Hepatic stellate cell (primary cell): ENCODE results near the gene SLC25A6.
"Not testable (repeated sequence)": the region's sequence is repeated elsewhere in the genome, so short reads cannot be mapped to it uniquely, and the experiment has no call there.

Source experiments
- DNase-seq: peaks from one replicate; pipeline ENCODE4 v3.0.0; 2011; ENCODE audit warnings: low spot score

Gene SLC25A6

DNA sequence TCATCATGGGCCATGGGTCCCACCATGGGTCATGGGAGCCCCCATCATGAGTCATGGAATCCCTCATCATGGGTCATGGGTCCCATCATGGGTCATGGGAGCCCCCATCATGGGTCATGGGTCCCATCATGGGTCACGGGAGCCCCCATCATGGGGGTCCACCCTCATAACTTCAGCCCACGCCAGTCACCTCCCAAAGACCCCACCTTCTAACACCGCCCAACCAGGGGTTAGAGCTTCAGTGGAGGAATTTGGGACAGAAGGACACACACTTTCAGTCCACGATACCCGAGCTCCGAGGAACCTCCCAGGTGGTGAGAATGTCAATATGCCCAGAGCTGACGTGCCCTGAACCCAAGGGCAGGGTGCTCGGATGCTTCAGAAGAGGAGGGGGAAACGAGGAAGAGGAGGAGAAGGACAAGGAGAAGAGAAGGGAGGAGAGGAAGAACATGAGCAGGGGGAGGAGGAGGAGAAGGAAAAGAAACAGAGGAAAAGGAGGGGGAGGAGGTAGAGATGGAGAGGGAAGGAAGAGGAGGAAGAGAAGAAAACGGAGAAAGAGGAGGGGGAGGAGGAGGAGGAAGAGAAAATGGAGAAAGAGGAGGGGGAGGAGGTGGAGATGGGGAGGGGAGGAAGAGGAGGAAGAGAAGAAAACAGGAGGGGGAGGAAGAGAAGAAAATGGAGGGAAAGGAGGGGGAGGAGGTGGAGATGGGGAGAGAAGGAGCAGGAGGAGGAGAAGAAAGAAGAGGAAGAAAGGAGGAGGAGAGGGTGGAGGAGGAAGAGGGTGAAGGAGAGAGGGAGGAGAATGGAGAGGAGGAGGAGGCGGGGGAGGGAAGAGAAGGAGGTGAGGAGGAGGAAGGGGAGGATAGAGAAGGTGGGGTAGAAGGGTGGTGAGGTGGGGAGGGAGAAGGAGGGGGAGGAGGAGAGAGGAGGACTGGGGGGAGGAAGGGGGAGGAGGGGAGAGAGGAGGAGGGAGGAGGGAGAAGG lies 37.6 kb downstream of the SLC25A6 start:
- DNase-seq: no peak

DNA sequence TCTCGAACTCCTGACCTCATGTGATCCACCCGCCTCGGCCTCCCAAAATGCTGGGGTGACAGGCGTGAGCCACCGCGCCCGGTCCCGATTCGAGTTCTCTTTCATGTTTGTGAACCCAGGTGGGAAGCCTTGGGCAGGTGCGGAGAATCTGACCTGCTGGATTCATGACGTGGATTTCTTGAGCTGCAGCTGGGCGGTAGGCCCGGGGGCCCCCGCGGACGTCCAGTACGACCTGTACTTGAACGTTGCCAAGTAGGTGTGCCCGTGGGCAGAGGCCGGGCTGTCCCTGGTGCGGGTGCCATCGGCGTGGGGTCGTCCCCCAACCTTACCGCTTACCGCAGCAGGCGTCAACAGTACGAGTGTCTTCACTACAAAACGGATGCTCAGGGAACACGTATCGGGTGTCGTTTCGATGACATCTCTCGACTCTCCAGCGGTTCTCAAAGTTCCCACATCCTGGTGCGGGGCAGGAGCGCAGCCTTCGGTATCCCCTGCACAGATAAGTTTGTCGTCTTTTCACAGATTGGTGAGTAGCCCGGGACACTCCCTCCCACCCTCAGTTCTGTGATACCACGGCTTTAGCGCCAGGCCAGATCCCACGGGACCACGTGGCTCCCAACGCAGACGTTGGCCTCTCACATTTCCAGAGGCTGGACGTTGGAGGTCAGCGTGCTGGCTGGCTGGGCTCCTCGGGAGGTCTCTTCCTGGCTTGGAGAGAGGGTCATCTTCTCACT lies 39.8 kb downstream of the SLC25A6 start:
- DNase-seq: no peak

DNA sequence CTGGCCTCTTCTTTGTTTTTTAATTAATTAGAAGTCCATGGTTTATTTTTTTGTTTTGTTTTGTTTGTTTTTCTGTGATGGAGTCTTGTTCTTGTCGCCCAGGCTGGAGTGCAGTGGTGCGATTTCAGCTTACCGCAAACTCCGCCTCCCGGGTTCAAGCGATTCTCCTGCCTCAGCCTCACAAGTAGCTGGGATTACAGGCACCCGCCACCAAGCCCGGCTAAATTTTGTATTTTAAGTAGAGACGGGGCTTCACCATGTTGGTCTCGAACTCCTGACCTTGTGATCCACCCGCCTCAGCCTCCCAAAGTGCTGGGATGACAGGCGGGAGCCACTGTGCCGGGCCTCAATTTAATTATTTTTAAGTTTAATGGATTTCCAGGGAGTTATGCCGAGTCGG lies 42.3 kb downstream of the SLC25A6 start:
- DNase-seq: not testable (repeated sequence)

DNA sequence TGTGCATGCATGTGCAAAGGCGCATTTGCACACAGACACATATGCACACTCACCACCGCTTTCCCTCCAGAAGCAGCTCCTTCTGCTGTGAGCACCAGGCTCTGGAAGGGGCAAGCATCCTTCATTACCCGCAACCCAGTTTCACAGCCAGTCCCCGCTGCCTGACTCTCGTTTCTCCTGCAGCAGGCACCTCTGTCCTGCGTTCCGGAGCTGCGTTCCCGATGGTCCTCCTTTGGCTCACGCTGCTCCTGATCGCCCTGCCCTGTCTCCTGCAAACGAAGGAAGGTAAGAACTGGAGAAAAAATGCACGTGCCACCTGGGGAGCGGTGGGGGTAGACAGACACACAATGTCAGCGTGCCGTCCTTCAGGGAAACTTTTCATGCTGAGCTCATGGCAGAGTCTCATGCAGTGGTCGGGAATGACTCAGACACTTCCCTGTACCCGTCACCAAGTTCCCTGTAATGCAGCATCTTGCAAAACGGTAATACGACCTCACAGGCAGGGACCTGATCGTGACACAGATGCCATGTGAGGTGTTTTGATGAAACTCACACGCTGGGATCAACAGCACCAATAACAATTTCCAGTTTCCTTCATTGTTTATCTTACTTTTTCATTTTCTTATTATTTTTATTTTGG lies 50.2 kb downstream of the SLC25A6 start:
- no peak for DNase-seq

DNA sequence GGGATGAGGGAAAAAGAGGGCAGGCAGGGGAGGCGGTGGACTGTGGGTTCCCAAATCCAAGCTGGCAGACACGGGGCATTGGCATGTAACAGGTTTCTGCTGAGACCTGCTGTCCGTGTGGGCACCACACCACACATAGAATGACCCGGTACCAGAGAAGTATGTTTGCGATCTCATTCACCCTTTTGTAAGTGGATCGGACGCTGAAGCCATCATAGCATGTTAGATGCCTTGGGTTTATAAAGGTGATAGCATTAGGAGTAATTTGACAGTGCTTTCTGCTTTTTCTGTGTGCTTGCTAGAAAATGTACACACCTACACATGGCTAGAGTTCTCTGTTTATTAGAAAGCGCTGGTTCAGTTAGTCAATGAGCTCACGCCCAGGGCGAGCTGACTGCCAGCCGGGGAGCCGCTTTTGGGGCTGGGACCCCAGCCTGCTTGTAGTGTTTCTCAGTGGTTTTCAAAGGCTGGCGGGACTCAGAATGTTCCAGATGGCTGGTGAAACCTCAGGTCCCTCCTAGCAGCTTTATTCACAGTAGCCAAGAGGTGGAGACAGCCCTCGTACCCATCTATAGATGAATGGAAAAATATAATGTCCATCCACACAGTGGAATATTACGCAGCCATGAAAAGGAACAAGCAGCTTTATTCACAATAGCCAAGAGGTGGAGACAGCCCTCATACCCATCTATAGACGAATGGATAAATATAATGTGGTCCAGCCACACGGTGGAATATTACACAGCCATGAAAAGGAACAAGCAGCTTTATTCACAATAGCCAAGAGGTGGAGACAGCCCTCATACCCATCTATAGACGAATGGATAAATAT lies 54.7 kb downstream of the SLC25A6 start:
- no peak for DNase-seq

DNA sequence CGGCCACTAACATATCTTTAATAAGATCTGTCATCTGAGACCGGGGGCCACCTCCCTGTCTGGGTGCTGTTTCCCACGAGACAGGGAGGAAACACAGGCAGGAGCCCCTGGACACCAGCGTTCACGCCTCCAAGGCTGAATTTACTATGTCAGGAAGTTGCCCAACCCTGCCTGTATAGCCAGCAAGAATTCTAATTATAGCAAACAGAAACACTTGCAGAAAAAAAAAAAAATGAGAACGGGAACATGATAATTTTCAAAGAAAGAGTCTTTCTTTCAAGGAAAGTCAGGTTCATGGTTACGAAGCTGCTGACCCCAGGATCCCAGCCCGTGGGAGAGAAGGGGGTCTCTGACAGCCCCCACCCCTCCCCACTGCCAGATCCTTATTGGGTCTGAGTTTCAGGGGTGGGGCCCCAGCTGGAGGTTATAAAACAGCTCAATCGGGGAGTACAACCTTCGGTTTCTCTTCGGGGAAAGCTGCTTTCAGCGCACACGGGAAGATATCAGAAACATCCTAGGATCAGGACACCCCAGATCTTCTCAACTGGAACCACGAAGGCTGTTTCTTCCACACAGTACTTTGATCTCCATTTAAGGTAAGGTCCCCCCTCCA lies 55.5 kb downstream of the SLC25A6 start, which contains the start of gene IL3RA:
IL3RA (plus strand) TSS at position 455 of the 613 bp plus-strand sequence. CDS start 4,981 bp downstream, outside the sequence.
- DNase-seq: no peak
